ENCODE measurements around the gene ZNF687. TPM values are rescaled to one million over a fixed set of nuclear protein-coding genes. Genes with fewer than 3 reads are reported as not detected.

Gene ZNF687
- total RNA-seq, result 10 to 100 TPM; 22.6 to 31.8 (median 29.7) TPM
- long read RNA-seq, donor 1, partial matches to known transcripts, result 8 of 11 reads
- long read RNA-seq, donor 1, other reads (novel, unspliced or antisense), result 2 of 11 reads
- long read RNA-seq, donor 2, partial matches to known transcripts, result 0 of 2 reads
- long read RNA-seq, donor 2, other reads (novel, unspliced or antisense), result 2 of 2 reads

- Histone ChIP-seq H3K4me1 (ENCODE audit: low read depth) (peaks cover 5% of the 10 kb centered on the region), H3K36me3 (ENCODE audit: low read depth) (peaks cover 7% of the 10 kb centered on the region), H3K9me3 (no peaks in the 10 kb centered on the region), H3K4me3 (peak within 1 kb of the TSS; percentile 56)
- ATAC-seq (peak; percentile 84), DNase-seq (peak; percentile 99 to 100 (median 99))
- TF ChIP-seq CTCF (IDR thresholded peaks at IDR 0.05), result no peak
- intact Hi-C loops (cut with DNase I, micrococcal nuclease), result no loop called here
These were observed at the start of gene ZNF687 for GRCh38 chr1:151281969-151282882. Gene ZNF687 (plus strand): TSS chr1:151282299. CDS start chr1:151286292, 3,993 bp downstream.

- Histone ChIP-seq H3K4me3 (no peak overlapping the region), H3K9me3 (no peaks in the 10 kb centered on the region), H3K4me1 (ENCODE audit: low read depth) (no peaks in the 10 kb centered on the region), H3K36me3 (ENCODE audit: low read depth) (peaks cover 18% of the 10 kb centered on the region)
- ATAC-seq (peak; percentile 54), DNase-seq (no peak)
- intact Hi-C loops (cut with DNase I, micrococcal nuclease), result no loop called here
- TF ChIP-seq CTCF (IDR thresholded peaks at IDR 0.05), result no peak
These were observed 46.9 kb upstream of the ZNF687 start for GRCh38 chr1:151235235-151235634.

GRCh38 chr1:151237678-151238466 lies 44.2 kb upstream of the ZNF687 start:
- ATAC-seq (no peak), DNase-seq (no peak)
- no peaks in the 10 kb centered on the region for H3K9me3 ChIP-seq
- intact Hi-C loops (cut with DNase I, micrococcal nuclease), result no loop called here
- peaks cover 25% of the 10 kb centered on the region for H3K36me3 ChIP-seq (ENCODE audit: low read depth)
- TF ChIP-seq CTCF (IDR thresholded peaks at IDR 0.05), result no peak
- no peak overlapping the region for H3K4me3 ChIP-seq
- no peaks in the 10 kb centered on the region for H3K4me1 ChIP-seq (ENCODE audit: low read depth)

GRCh38 chr1:151238467-151238739 lies 43.7 kb upstream of the ZNF687 start:
- Histone ChIP-seq H3K4me1 (ENCODE audit: low read depth) (no peaks in the 10 kb centered on the region), H3K4me3 (no peak overlapping the region), H3K9me3 (no peaks in the 10 kb centered on the region), H3K36me3 (ENCODE audit: low read depth) (peaks cover 25% of the 10 kb centered on the region)
- TF ChIP-seq CTCF (IDR thresholded peaks at IDR 0.05), result no peak
- ATAC-seq, result no peak
- intact Hi-C loops (cut with DNase I, micrococcal nuclease), result no loop called here
- no peak for DNase-seq

- TF ChIP-seq CTCF (IDR thresholded peaks at IDR 0.05), result no peak
- Histone ChIP-seq H3K4me3 (no peak overlapping the region), H3K4me1 (ENCODE audit: low read depth) (no peaks in the 10 kb centered on the region), H3K9me3 (no peaks in the 10 kb centered on the region), H3K36me3 (ENCODE audit: low read depth) (peaks cover 8% of the 10 kb centered on the region)
- ATAC-seq, result no peak
- no peak for DNase-seq
- intact Hi-C loops (cut with DNase I, micrococcal nuclease), result no loop called here
These were observed 39.7 kb upstream of the ZNF687 start for GRCh38 chr1:151242442-151242841.
